Central memory CD8-positive, alpha-beta T cell (primary cell): ENCODE measurements around the gene SMIM13.
"Not testable (repeated sequence)": the region's sequence is repeated elsewhere in the genome, so short reads cannot be mapped to it uniquely, and the experiment has no call there.

Source experiments
- ATAC-seq: fragments of 150-1000 bp; cut with Tn5 transposase; replicated peaks from 2 replicates; pipeline ENCODE4 v1.10.0; 2022; ENCODE audit warnings: mild to moderate bottlenecking, moderate FRiP score, moderate number of reproducible peaks; ENCODE audit not compliant: poor library complexity, severe bottlenecking; ENCODE audit errors: extremely low read depth
- DNase-seq, 2 donors: peaks; one replicate each; pipeline ENCODE4 v3.0.0; 2021; ENCODE audit warnings: low spot score in 2 of 2
- H3K27ac Mint-ChIP-seq: one replicate; pipeline ENCODE4 v1.8.0; 2022; ENCODE audit warnings: low read depth, mild to moderate bottlenecking, moderate library complexity, mixed read lengths
- H3K27me3 Mint-ChIP-seq: one replicate; pipeline ENCODE4 v1.8.0; 2022; ENCODE audit warnings: mixed read lengths
- H3K36me3 Mint-ChIP-seq: one replicate; pipeline ENCODE4 v1.8.0; 2022; ENCODE audit warnings: mild to moderate bottlenecking, moderate library complexity, mixed read lengths; ENCODE audit not compliant: insufficient read depth
- H3K4me1 Mint-ChIP-seq: one replicate; pipeline ENCODE4 v1.8.0; 2022; ENCODE audit warnings: mixed read lengths
- H3K4me3 Mint-ChIP-seq: one replicate; pipeline ENCODE4 v1.8.0; 2022; ENCODE audit warnings: mild to moderate bottlenecking, moderate library complexity, mixed read lengths
- H3K9me3 Mint-ChIP-seq: one replicate; pipeline ENCODE4 v1.8.0; 2022; ENCODE audit warnings: mixed read lengths

SMIM13 gene

DNA sequence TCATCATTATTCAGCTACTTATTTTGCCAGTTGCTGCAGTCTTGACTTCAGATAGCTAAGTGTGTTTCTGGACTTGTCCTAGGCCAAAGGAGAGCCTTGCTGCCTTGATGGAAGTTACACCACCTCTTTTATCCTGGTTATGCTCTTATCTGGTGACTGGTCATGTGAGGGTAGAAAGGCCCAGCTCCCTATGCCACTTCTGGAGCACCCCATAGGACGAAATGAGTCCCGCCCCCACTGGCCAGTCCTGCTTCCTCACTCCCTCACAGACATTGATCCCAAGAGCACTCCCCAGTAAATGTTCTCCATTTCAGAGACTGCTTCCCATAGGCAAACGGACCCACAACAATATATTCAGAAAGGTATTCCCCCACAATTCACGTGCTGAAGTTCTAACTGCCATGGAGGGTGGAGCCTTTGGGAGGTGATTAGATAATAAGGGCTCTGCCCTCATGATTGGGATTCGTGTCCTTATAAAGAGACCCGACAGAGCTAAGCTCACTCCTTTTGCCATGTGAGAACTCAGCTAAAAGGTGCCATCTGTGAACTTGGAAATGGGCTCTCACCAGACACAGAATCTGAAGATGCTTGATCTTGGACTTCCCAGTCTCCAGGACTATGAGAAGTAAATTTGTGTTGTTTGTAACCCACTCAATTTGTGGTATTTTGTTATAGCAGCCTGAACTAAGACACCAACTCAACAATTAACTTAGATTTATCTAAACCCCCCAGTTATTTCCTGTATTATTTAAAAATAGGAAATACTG is 28.0 kb upstream of the SMIM13 start:
- Mint-ChIP-seq H3K4me3 (no peak overlapping the region), H3K4me1 (no peaks in the 10 kb centered on the region), H3K27me3 (peaks cover 27% of the 10 kb centered on the region), H3K27ac (no peak overlapping the region), H3K36me3 (no peaks in the 10 kb centered on the region), H3K9me3 (no peaks in the 10 kb centered on the region)
- no peak for DNase-seq
- no peak for ATAC-seq

DNA sequence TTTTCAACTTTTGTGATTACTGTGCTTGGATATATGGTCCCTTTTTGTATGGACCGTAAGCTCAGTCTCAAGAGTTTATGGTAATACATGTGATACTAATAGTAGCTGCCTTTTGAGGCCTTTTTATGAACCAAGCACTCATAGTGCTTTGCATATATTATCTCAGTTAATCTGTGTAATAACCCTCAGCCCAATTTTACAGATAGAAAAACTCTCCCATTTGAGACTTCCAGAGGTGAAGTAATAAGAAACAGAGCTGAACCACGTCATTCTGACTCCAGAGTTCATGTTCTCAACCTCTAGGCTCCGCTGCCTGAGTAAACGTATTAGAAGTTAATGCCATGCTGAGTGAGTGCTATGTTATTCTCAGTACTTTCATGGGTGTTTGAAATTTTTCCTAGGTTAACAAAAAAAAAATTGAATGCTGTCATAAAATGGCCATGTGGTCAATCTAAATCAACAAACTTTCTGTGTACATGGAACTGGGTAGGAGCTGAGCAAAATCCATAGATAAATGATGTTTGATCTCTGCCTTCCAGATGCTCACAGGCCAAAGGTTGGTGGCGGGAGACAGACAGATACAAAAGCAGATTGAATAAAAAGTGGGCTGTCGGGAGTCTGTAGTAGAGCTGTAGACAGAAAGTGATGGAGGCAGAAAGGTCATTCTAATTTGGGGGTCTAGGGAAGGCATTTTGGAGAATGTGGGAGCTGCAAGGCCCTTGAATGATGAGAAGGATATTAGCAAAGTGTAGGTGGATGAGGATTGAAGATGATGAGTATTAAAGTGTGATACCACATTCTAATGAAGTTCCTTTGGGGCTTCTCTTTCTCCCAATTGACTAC is 26.9 kb upstream of the SMIM13 start:
- ATAC-seq (no peak), DNase-seq (no peak)
- Mint-ChIP-seq H3K27me3 (peaks cover 16% of the 10 kb centered on the region), H3K36me3 (no peaks in the 10 kb centered on the region), H3K4me1 (no peaks in the 10 kb centered on the region), H3K27ac (no peak overlapping the region), H3K9me3 (no peaks in the 10 kb centered on the region), H3K4me3 (no peak overlapping the region)

DNA sequence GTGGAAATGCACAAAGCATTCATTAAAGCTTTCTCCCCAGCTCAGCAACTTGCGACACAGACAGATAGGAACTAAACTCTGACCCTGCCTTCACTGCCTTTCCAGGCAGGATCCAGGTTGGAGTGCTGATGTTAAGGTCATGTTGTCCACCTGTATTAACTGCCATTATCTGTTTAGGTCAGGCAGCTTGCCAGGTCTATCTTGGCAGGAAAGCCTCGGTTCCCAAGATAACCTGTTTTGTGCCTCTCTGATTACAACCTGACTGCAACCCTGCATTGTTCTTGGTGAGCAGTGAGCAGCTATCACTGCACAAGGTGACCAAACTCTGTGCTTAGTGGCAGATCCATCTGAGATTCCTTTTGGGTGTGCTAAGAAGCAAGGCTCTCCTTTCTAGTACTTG is 26.3 kb upstream of the SMIM13 start:
- DNase-seq (no peak), ATAC-seq (no peak)
- no peak overlapping the region for H3K27ac Mint-ChIP-seq
- H3K36me3 Mint-ChIP-seq = no peaks in the 10 kb centered on the region
- no peaks in the 10 kb centered on the region for H3K9me3 Mint-ChIP-seq
- H3K4me1 Mint-ChIP-seq = no peaks in the 10 kb centered on the region
- H3K27me3 Mint-ChIP-seq = peaks cover 14% of the 10 kb centered on the region
- H3K4me3 Mint-ChIP-seq = no peak overlapping the region

DNA sequence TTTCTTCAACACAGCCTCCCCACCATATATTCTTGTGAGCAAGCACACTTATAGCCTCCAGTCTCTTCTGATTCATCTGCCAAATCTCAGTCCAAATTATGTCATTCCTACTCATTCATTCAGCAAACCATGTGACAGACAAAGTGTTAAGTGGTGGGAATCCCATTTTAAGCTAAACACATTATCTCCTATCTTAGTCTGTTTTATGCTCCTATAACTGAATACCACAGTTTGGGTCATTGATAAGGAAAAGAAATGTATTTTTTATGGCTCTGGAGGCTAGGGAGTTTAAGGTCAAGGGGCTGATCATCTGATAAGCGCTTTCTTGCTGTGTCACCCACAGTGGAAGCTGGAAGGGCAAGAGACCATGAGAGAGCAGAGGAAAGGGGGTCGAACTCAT is 23.9 kb upstream of the SMIM13 start:
- Mint-ChIP-seq H3K9me3 (no peaks in the 10 kb centered on the region), H3K36me3 (no peaks in the 10 kb centered on the region), H3K27me3 (no peaks in the 10 kb centered on the region), H3K4me3 (no peak overlapping the region), H3K27ac (no peak overlapping the region), H3K4me1 (no peaks in the 10 kb centered on the region)
- no peak for ATAC-seq
- no peak for DNase-seq

DNA sequence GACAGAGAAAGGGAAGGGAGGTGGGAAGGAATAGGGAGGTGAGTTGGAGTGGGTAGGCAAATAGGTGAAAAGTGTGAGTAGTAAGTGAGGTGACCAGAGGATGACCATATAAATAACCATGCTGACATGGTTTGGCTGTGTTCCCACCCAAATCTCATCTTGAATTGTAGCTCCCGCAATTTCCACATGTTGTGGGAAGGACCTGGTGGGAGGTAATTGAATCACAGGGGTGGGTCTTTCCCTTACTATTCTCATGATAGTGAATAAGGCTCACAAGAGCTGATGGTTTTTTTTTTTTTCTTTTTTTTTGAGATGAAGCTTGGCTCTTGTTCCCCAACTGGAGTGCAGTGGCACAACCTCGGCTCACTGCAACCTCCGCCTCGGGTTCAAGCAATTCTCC is 21.5 kb upstream of the SMIM13 start:
- Mint-ChIP-seq H3K4me1 (no peaks in the 10 kb centered on the region), H3K9me3 (no peaks in the 10 kb centered on the region), H3K27ac (no peak overlapping the region), H3K36me3 (no peaks in the 10 kb centered on the region), H3K4me3 (no peak overlapping the region), H3K27me3 (no peaks in the 10 kb centered on the region)
- no peak for DNase-seq
- no peak for ATAC-seq

DNA sequence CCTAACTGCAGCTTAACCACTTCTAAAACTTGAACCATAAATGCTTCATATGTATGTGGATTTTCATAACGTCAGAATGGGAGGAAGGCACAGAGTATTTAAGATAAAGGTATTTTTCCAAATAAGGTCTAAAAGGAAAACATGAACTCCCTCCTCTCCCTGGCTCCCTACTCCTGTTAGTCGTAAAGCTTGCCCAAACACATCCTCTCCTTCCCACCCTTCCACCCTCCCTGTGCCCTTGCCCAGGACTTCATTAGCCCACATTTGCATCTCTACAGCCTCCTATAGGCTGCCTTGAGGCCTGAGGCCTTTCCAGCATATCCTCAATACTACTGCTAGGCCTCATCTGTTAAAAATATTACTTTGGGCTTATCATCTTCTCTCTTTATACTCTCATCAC is 17.1 kb upstream of the SMIM13 start:
- no peak overlapping the region for H3K27ac Mint-ChIP-seq
- H3K9me3 Mint-ChIP-seq = no peaks in the 10 kb centered on the region
- H3K4me1 Mint-ChIP-seq = no peaks in the 10 kb centered on the region
- ATAC-seq (no peak), DNase-seq (no peak)
- no peak overlapping the region for H3K4me3 Mint-ChIP-seq
- H3K27me3 Mint-ChIP-seq = peaks cover 9% of the 10 kb centered on the region
- H3K36me3 Mint-ChIP-seq = no peaks in the 10 kb centered on the region

DNA sequence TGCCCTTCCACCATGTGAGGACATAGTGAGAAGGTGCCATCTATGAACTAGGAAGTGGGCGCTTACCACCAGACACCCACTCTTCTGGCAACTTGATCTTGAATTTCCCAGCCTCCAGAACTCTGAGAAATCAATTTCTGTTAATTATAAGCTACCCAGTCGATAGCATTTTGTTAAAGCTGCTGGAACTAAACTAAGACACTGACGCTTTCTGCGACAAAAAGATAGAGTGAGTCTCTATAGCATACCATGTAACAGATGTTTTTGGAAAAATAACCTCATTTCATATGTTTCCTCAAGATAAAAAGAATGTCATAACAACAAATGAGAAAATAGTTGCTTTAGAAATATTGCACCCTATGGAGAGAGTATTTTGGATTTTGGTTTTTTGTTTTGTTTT is 15.4 kb upstream of the SMIM13 start:
- H3K27me3 Mint-ChIP-seq = peaks cover 9% of the 10 kb centered on the region
- no peaks in the 10 kb centered on the region for H3K4me1 Mint-ChIP-seq
- no peak for DNase-seq
- H3K36me3 Mint-ChIP-seq = no peaks in the 10 kb centered on the region
- H3K9me3 Mint-ChIP-seq = no peaks in the 10 kb centered on the region
- H3K4me3 Mint-ChIP-seq = no peak overlapping the region
- no peak for ATAC-seq
- no peak overlapping the region for H3K27ac Mint-ChIP-seq

DNA sequence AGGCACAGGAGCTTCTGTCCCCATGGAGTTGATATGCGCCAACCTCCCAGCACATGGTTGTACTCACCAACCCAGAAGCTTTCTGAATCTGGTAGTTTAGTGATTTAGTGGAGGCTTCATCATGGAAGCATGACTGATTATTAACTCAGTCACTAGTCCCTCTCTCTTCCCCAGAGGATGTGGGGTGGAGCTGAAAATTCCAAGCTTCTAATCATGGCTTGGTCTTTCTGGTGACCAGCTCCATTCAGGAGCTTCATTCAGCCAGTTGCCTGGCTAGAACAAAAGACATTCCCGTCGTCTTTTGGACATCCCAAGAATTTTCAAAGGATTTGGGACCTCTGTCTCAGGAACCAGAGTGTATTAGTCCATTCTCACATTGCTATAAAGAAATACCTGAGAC is 13.3 kb upstream of the SMIM13 start:
- H3K27ac Mint-ChIP-seq = no peak overlapping the region
- no peak for ATAC-seq
- no peak overlapping the region for H3K4me3 Mint-ChIP-seq
- H3K36me3 Mint-ChIP-seq = no peaks in the 10 kb centered on the region
- no peak for DNase-seq
- H3K27me3 Mint-ChIP-seq = peaks cover 20% of the 10 kb centered on the region
- H3K9me3 Mint-ChIP-seq = no peaks in the 10 kb centered on the region
- H3K4me1 Mint-ChIP-seq = no peaks in the 10 kb centered on the region

DNA sequence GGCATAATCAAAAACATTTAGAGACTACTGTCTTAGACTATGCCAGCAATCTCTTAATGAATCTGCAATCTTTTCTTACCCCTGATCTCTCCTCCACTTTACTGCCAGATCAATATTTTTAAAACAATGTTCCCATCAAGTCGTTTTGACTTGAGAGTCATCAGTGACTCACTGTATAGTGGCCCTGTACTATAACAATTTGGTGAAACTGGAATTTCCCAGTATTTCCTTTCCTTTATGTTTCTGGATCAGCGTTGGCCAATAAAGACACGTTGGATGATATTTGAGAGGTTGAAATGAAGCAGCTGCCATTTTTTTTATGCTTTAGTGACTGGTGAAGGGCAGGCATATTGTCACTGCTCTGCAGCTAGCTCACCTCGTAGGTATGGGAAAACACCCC is 10.1 kb upstream of the SMIM13 start:
- ATAC-seq (no peak), DNase-seq (no peak)
- Mint-ChIP-seq H3K9me3 (no peaks in the 10 kb centered on the region), H3K4me1 (no peaks in the 10 kb centered on the region), H3K36me3 (no peaks in the 10 kb centered on the region), H3K27me3 (peaks cover 27% of the 10 kb centered on the region), H3K27ac (no peak overlapping the region), H3K4me3 (no peak overlapping the region)

DNA sequence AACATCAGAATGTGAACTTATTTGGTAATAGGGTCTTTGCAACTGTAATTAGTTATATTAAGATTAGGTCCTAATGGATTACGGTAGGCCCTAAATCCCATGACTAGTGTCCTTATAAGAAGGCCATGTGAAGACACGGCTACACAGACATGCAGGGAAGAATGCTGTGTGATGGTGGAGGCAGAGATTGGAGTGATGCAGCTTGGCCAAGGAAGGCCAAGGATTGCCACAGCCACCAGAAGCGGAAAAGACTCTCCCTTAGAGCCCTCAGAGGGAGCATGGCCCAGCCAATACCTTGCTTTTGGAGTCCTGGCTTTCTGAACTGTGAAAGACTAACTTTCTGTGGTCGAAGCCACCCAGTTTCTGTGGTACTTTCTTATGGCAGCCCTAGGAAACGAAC is 9.7 kb upstream of the SMIM13 start:
- Mint-ChIP-seq H3K36me3 (no peaks in the 10 kb centered on the region), H3K27ac (no peak overlapping the region), H3K27me3 (peaks cover 27% of the 10 kb centered on the region), H3K4me3 (no peak overlapping the region), H3K9me3 (no peaks in the 10 kb centered on the region), H3K4me1 (no peaks in the 10 kb centered on the region)
- DNase-seq (no peak), ATAC-seq (no peak)

DNA sequence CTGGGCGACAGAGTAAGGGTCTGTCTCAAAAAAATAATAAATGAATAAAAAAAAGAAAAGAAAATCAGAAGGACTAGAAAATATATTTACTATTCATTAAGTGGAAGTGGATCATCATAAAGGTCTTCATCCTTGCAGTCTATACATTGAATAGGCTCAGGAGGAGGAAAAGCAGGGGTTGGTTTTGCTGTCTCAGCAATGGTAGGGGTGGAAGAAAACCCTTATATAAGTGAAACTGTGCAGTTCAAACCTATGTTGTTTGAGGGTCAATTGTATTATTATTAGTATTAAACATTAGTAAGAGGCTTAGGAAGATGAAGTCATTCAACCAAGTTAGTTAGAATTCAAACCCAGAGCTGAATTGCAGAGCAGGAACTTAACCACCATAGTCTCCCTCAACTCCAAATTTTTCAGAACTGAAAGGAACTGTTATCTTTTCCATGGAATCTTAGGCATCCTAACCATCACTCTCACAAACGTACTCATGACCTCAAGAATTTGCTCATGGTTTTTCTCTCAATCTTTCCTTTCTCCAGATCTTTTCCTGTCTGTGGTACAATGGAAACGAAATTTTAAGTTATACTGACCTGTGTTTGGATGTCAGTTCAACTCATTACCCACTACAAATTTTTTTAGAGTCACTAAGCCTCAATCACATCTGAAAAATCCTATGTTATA is 7.7 kb upstream of the SMIM13 start:
- no peak overlapping the region for H3K27ac Mint-ChIP-seq
- no peak overlapping the region for H3K4me3 Mint-ChIP-seq
- peaks cover 19% of the 10 kb centered on the region for H3K27me3 Mint-ChIP-seq
- H3K4me1 Mint-ChIP-seq = no peaks in the 10 kb centered on the region
- H3K9me3 Mint-ChIP-seq = no peaks in the 10 kb centered on the region
- DNase-seq = no peak
- no peaks in the 10 kb centered on the region for H3K36me3 Mint-ChIP-seq
- ATAC-seq = no peak

DNA sequence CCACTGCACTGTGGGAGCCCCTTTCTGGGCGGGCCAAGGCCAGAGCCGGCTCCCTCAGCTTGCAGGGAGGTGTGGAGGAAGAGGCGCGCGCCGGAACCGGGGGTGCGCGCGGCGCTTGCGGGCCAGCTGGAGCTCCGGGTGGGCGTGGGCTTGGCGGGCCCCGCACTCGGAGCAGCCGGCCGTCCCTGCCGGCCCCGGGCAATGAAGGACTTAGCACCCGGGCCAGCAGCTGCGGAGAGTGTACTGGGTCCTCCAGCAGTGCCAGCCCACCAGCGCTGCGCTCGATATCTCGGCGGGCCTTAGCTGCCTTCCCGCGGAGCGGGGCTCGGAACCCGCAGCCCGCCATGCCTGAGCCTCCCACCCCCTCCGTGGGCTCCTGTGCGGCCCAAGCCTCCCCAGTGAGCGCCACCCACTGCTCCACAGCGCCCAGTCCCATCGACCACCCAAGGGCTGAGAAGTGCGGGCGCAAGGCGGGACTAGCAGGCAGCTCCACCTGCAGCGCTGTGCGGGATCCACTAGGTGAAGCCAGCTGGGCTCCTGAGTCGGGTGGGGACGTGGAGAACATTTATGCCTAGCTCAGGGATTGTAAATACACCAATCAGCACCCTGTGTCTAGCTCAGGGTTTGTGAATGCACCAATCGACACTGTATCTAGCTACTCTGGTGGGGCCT is 6.4 kb upstream of the SMIM13 start:
- not testable (repeated sequence) for H3K9me3 Mint-ChIP-seq, ATAC-seq, H3K4me1 Mint-ChIP-seq, H3K4me3 Mint-ChIP-seq, H3K36me3 Mint-ChIP-seq, H3K27ac Mint-ChIP-seq, DNase-seq
- H3K27me3 Mint-ChIP-seq = peaks cover 18% of the 10 kb centered on the region
